GM19099 (cell line): ENCODE results near the gene PATJ.

Experiments
- POLR2A ChIP-seq: IDR thresholded peaks from 3 replicates; pipeline ENCODE4 v1.6.1; 2011; ENCODE audit warnings: low read depth; ENCODE audit not compliant: insufficient read length; ENCODE audit errors: extremely low read depth

PATJ gene

DNA sequence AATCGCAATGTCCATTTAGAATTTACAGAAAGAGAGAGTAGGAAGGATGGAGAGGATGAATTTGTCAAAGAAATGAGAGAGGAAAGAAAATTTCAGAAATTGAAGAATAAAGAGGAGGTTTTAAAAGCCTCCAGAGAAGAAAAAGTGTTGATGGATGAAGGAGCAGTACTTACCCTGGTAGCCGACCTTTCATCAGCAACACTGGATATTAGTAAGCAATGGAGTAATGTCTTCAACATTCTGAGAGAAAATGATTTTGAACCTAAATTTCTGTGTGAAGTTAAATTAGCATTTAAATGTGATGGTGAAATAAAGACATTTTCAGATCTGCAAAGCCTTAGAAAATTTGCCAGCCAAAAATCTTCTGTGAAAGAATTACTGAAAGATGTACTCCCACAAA, 464.9 kb downstream of the PATJ start:
- no peak for TF ChIP-seq POLR2A

DNA sequence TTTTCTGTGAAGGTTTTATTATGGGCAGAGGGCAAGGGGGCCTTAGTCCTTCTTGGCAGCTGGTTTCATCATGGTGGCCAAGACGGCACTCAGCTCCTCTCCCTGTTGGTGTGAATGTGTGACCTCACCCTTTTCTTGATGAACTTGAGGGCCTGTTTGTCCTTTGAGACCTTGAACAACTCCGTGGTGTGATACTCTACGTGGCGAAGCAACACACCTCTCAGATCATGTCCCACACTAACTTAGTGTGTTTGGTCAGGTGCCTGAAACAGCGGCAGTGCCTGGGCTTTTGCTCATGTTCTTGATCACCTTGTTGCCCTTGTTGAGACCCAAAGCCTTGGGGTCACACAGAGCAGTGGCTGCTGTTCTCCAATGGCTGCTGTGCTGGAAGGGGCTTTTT, 465.8 kb downstream of the PATJ start:
- TF ChIP-seq POLR2A: no peak

DNA sequence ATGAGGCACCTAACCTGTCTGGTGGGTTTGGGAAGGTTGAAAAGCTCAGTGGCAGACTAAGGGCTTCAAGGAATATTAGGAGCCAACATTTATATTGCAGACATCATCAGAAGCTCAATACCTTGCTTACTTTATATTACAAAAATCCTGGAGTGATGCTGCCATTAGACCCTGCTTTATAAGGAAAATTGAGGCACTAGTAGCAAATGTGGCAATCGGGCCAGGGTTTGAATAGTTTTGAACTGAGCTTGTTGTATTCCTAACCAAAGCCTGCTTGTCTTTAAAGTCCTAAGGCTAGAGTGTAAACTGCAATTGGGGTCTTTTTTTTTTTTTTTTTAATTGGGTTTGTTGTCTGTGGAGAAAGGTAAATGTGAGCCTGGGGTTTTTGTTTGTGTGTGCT, 466.7 kb downstream of the PATJ start:
- TF ChIP-seq POLR2A: no peak

DNA sequence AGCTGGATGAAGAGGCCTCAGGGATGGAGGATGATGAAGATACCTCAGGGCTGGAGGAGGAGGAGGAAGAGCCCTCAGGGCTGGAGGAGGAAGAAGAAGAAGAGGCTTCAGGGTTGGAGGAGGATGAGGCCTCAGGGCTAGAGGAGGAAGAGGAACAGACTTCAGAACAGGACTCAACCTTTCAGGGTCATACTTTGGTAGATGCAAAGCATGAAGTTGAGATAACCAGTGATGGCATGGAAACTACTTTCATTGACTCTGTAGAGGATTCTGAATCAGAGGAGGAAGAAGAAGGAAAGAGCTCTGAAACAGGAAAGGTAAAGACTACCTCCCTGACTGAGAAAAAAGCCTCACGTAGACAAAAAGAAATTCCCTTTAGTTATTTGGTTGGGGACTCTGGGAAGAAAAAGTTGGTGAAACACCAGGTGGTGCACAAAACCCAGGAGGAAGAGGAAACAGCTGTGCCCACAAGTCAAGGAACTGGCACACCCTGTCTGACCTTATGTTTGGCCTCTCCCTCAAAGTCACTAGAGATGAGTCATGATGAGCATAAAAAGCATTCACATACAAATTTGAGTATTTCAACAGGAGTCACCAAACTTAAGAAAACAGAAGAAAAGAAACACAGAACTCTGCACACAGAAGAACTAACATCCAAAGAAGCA, 467.8 kb downstream of the PATJ start:
- no peak for TF ChIP-seq POLR2A

DNA sequence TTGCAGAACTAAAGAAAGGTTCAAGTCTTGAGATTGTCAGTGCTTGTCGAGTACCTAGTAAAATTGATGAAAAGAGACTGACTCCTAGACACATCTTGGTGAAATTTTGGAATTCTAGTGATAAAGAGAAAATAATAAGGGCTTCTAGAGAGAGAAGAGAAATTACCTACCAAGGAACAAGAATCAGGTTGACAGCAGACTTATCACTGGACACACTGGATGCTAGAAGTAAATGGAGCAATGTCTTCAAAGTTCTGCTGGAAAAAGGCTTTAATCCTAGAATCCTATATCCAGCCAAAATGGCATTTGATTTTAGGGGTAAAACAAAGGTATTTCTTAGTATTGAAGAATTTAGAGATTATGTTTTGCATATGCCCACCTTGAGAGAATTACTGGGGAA, 468.7 kb downstream of the PATJ start:
- TF ChIP-seq POLR2A: no peak

DNA sequence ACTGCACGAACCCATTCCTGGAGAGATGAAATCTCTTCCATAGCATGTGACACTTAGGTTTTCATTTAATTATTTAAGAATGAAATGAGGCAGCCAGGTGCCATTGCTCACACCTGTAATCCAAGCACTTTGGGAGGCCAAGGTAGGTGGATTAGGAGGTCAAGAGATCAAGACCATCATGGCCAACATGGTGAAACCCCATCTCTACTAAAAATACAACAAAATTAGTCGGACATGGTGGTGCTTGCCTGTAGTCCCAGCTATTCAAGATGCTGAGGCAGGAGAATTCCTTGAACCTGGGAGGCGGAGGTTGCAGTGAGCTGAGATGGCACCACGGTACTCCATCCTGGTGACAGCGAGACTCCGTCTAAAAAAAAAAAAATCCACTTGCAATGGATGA, 470.1 kb downstream of the PATJ start:
- TF ChIP-seq POLR2A: no peak

DNA sequence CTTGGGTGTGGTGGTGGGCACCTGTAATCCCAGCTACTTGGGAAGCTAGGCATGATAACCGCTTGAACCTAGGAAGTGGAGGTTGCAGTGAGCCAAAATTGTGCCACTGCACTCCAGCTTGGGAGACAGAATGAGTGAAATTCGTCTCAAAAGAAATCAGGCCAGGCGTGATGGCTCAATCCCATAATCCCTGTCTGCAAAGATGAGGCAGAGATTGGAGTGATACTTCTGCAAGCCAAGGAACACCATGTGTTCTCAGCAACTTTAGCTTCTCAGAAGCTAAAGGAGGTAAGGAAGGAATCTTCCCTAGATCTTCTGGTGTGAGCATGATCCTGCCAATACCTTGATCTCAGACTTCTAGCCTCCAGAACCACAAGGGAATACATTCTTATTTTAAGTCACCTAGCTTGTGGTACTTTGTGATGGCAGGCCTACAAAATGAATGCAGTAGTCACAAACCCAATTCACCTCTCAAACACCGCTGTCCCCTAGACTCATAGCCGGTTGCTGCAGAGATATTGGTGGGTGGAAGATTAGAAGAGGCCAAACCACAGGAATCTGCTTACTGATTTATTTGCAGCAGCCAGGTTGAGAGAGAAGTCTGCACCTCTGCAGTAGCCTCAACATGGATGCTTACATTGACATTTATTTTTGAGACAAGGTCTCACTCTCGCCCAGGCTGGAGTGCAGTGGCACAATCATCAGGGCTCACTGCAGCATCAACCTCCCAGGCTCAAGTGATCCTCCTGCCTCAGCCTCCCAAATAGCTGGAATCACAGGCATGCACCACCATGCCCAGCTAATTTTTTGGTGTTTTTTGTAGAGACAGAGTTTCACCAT, 471.0 kb downstream of the PATJ start:
- TF ChIP-seq POLR2A: no peak

DNA sequence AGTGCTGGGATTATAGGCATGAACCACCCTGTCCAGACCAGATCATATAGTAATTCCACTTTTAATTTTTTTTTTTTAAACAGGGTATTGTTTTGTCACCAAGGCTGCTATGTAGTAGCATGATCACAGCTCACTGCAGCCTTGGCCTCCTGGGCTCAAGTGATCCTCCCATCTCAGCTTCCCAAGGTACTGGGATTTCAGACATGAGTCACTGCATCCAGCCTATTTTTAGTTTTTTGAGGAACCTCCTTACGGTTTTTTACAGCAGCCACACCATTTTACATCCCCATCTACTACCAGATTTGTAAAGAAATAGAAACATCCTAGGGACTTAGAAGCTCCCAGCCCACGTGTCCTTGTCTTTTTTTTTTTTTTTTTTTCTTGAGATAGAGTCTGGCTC, 476.3 kb downstream of the PATJ start:
- TF ChIP-seq POLR2A: no peak

DNA sequence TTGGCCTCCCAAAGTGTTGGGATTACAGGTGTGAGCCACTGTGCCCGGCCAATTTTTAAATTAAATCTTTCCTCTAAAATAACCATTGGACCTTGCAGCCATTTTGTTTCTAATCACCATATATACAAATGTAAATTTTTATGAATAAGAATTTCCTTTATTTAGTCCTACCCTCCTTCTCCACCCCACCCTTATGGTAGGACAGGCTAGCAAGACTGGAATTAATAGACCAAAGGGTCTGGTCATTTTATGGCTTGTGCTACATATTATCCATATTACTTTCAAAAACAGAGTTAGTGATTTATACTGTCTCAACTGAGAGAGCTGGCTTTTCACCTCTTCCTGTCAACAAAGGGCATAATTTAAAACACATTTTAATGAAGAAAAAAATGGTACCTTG, 478.9 kb downstream of the PATJ start:
- no peak for TF ChIP-seq POLR2A

DNA sequence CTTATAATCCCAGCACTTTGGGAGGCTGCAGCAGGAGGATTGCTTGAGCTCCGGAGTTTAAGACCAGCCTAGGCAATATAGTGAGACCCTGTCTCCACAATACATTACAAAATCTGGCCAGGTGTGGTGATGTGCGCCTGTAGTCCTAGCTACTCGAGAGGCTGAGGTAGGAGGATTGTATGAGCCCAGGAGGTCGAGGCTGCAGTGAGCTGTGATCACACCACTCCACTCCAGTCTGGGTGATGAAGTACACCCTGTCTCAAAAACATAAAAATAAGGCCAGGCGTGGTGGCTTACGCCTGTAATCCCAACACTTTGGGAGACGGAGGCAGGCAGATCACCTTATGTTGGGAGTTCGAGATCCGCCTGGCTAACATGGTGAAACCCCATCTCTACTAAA, 480.0 kb downstream of the PATJ start:
- TF ChIP-seq POLR2A: no peak

DNA sequence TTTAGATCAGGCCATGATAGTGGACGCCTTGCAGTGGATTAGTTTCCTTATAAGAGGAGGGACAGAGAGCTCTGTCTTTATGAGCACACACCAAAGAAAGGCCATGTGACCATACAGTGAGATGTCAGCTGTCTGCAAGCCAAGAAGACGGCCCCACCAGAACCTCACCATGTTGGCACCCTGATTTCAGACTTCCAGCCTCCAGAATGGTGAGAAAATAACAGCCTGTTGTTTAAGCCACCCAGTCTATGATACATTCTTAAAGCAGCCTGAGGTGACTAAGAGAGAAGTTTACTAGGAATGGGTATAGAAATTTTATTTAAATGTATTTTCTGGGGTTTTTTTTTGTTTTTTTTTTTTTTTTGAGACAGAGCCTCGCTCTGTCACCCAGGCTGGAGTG, 481.9 kb downstream of the PATJ start:
- no peak for TF ChIP-seq POLR2A

DNA sequence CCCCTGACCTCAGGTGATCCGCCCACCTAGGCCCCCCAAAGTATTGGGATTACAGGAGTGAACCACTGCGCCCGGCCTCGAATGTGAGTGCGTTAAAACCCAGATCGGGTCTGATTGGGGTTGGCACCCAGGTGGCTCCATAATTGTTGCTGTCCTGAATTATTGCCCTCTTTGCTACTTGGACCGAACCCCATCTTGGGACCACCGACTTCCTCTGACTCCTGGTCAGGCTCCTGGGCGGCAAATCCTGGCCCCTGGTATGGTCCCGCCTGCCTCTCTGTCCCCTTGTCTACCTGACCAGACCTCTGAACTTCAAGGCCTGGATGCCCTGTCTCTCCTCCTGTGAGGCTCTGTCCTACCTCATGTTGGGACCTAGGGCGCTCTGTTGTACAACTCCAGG, 485.2 kb downstream of the PATJ start:
- no peak for TF ChIP-seq POLR2A
